GM23338 (cell line): ENCODE data around the gene ARHGAP10. TPM values are rescaled to one million over a fixed set of nuclear protein-coding genes. Genes with fewer than 3 reads are reported as not detected.

Source experiments
- ATAC-seq: fragments of 200-7000 bp; cut with Tn5 transposase; 3 replicates; pipeline ENCODE4 v1.9.1; 2020
- DNase-seq: peaks from one replicate; pipeline ENCODE4 v3.0.0-alpha.2; 2015; ENCODE audit warnings: low spot score
- H2AFZ ChIP-seq: fragments of 200-600 bp; sonication (generic); 2 replicates; pipeline ENCODE4 v1.8.0; 2016; ENCODE audit warnings: antibody characterized with exemption, mild to moderate bottlenecking, moderate library complexity
- H3F3A ChIP-seq: fragments of 200-600 bp; sonication (generic); replicated peaks from 2 replicates; pipeline ENCODE4 v1.8.0; 2017; ENCODE audit warnings: antibody characterized with exemption, mixed run types, low read depth
- H3K27ac ChIP-seq: fragments of 200-600 bp; sonication (generic); 2 replicates; pipeline ENCODE4 v1.6.1; 2016; ENCODE audit warnings: low read depth
- H3K27me3 ChIP-seq: fragments of 200-600 bp; sonication (generic); 2 replicates; pipeline ENCODE4 v1.8.0; 2016; ENCODE audit warnings: mild to moderate bottlenecking, mixed run types, moderate library complexity; ENCODE audit not compliant: insufficient read depth
- H3K36me3 ChIP-seq: fragments of 200-600 bp; sonication (generic); 2 replicates; pipeline ENCODE4 v1.8.0; 2016; ENCODE audit warnings: mild to moderate bottlenecking; ENCODE audit not compliant: insufficient read depth
- H3K4me1 ChIP-seq: fragments of 200-600 bp; sonication (generic); 2 replicates; pipeline ENCODE4 v1.8.0; 2016; ENCODE audit warnings: mild to moderate bottlenecking, moderate library complexity; ENCODE audit not compliant: insufficient read depth
- H3K4me2 ChIP-seq: fragments of 200-600 bp; sonication (generic); 2 replicates; pipeline ENCODE4 v1.7.1; 2017; ENCODE audit warnings: mixed run types
- H3K4me3 ChIP-seq: fragments of 200-600 bp; sonication (generic); 2 replicates; pipeline ENCODE4 v1.6.1; 2016; ENCODE audit warnings: mixed run types
- H3K79me2 ChIP-seq: fragments of 200-600 bp; sonication (generic); replicated peaks from 2 replicates; pipeline ENCODE4 v1.8.0; 2017; ENCODE audit warnings: mild to moderate bottlenecking; ENCODE audit not compliant: insufficient read depth
- H3K9me2 ChIP-seq: fragments of 200-600 bp; sonication (generic); 2 replicates; pipeline ENCODE4 v1.8.0; 2017; ENCODE audit not compliant: insufficient read depth
- H4K20me1 ChIP-seq: fragments of 200-600 bp; sonication (generic); replicated peaks from 2 replicates; pipeline ENCODE4 v1.8.0; 2017; ENCODE audit warnings: mild to moderate bottlenecking; ENCODE audit not compliant: insufficient read depth
- H3K27ac Mint-ChIP-seq: 2 replicates; pipeline ENCODE4 v1.8.0; 2020; ENCODE audit warnings: inconsistent platforms, mild to moderate bottlenecking, moderate library complexity, mixed read lengths
- H3K27me3 Mint-ChIP-seq: 3 replicates; pipeline ENCODE4 v1.8.0; 2022; ENCODE audit warnings: low read depth, mild to moderate bottlenecking, moderate library complexity, mixed read lengths, inconsistent platforms; ENCODE audit not compliant: insufficient read depth, poor library complexity
- H3K36me3 Mint-ChIP-seq: 3 replicates; pipeline ENCODE4 v1.8.0; 2021; ENCODE audit warnings: low read depth, mild to moderate bottlenecking, inconsistent platforms, moderate library complexity, mixed read lengths
- H3K4me1 Mint-ChIP-seq: 3 replicates; pipeline ENCODE4 v1.8.0; 2020; ENCODE audit warnings: mild to moderate bottlenecking, inconsistent platforms, mixed read lengths
- H3K4me3 Mint-ChIP-seq: 3 replicates; pipeline ENCODE4 v1.8.0; 2021; ENCODE audit warnings: moderate library complexity, mild to moderate bottlenecking, inconsistent platforms, mixed read lengths
- H3K9me3 Mint-ChIP-seq: 3 replicates; pipeline ENCODE4 v1.8.0; 2020; ENCODE audit warnings: moderate library complexity, mild to moderate bottlenecking, inconsistent platforms, mixed read lengths
- CREB1 ChIP-seq: fragments of 250-450 bp; sonication (Bioruptor Pico); IDR thresholded peaks from 2 replicates; pipeline ENCODE4 v1.5.0; 2020; ENCODE audit warnings: low read depth, mild to moderate bottlenecking, moderate library complexity
- ETS1 ChIP-seq: IDR thresholded peaks from 2 replicates; pipeline ENCODE4 v1.6.1; 2016; ENCODE audit warnings: antibody characterized with exemption
- EZH2 ChIP-seq: fragments of 200-600 bp; sonication (generic); IDR thresholded peaks from one replicate; pipeline ENCODE4 v1.8.0; 2017; ENCODE audit warnings: antibody characterized with exemption, mild to moderate bottlenecking, low read depth; ENCODE audit not compliant: unreplicated experiment
- EZH2phosphoT487 ChIP-seq: fragments of 200-600 bp; sonication (generic); IDR thresholded peaks from one replicate; pipeline ENCODE4 v1.8.1; 2018; ENCODE audit warnings: antibody characterized with exemption; ENCODE audit not compliant: unreplicated experiment
- JUNB ChIP-seq: IDR thresholded peaks from one replicate; pipeline ENCODE4 v1.6.1; 2016; ENCODE audit warnings: antibody characterized with exemption; ENCODE audit not compliant: unreplicated experiment
- NANOG ChIP-seq: IDR thresholded peaks from 2 replicates; pipeline ENCODE4 v1.6.1; 2016; ENCODE audit warnings: antibody characterized with exemption, borderline replicate concordance
- POLR2AphosphoS5 ChIP-seq: IDR thresholded peaks from 2 replicates; pipeline ENCODE4 v1.6.1; 2016; ENCODE audit warnings: antibody characterized with exemption, low read depth
- REST ChIP-seq: IDR thresholded peaks from one replicate; pipeline ENCODE4 v1.6.1; 2018; ENCODE audit warnings: antibody characterized with exemption; ENCODE audit not compliant: unreplicated experiment
- STAT1 ChIP-seq: IDR thresholded peaks from one replicate; pipeline ENCODE4 v1.6.1; 2016; ENCODE audit warnings: antibody characterized with exemption; ENCODE audit not compliant: unreplicated experiment
- ZNF114 ChIP-seq: fragments of 250-450 bp; sonication (Bioruptor Pico); IDR thresholded peaks from 2 replicates; pipeline ENCODE4 v1.5.0; 2020; ENCODE audit warnings: mild to moderate bottlenecking, moderate library complexity
- ZNF331 ChIP-seq: fragments of 250-450 bp; sonication (Bioruptor Pico); IDR thresholded peaks from 2 replicates; pipeline ENCODE4 v1.5.0; 2020; ENCODE audit warnings: low read depth, mild to moderate bottlenecking, moderate library complexity
- ZNF462 ChIP-seq: fragments of 250-450 bp; sonication (Bioruptor Pico); IDR thresholded peaks from 2 replicates; pipeline ENCODE4 v1.5.0; 2020; ENCODE audit warnings: mild to moderate bottlenecking, moderate library complexity
- polyA plus RNA-seq: library from polyadenylated mRNA; unstranded; fragments of >200 nt; fragmentation: Nextera tagmentation; extraction: Ambion mirVana; gene quantifications from 2 replicates; pipeline ENCODE4 v1.2.1, GENCODE V29; 2016
- total RNA-seq: library from RNA; depleted of rRNA; stranded (reverse); fragments of >200 nt; shearing (Covaris generic); gene quantifications from 2 replicates; pipeline ENCODE4 v1.2.3, GENCODE V29; 2014
- TF ChIP-seq, protein P1 (sequence below), 2 experiments: fragments of 200-600 bp in 1 of 2; sonication (generic) in 1 of 2; conservative IDR thresholded peaks; 2 replicates each; pipeline versions ENCODE4 v1.5.1 to v1.6.1; 2016 to 2017; ENCODE audit warnings: antibody characterized with exemption in 2 of 2, low read depth in 2 of 2, mild to moderate bottlenecking in 2 of 2, moderate library complexity in 1 of 2

The ARHGAP10 gene
- total and polyA plus RNA-seq, 2 experiments from 2014 or later, result 5.1 to 6.3 TPM

GRCh38 chr4:147786031-147786430, 54.1 kb downstream of the ARHGAP10 start (continued):
- TF ChIP-seq REST (no peak), JUNB (no peak), NANOG (no peak), EZH2 (no peak), CREB1 (CRISPR knock-in tag) (no peak), STAT1 (no peak), ETS1 (no peak), EZH2phosphoT487 (no peak), ZNF114 (CRISPR knock-in tag) (no peak)

DNA sequence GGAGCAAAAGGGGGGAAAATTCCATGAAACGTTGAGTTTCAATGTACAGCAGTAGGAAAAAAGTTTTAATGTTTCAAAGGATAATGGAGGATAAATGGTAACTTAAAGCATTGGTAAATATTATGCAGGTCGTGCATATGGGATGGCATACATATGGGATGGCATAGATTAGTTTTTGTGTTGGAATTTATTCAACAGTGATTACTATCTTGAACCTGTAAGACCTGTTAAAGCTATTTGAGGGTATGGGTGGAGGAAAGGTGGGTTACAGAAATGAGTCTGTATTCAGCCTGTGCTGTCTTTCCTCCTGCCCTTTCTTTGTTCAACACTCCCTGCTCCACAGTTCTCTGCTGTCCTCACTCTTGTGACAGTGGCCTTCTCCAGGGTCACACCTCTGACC, 54.6 kb downstream of the ARHGAP10 start:
- no peaks in the 10 kb centered on the region for H3K9me2 ChIP-seq
- no peak overlapping the region for H3K4me3 Mint-ChIP-seq
- H3K4me1 ChIP-seq, result no peaks in the 10 kb centered on the region
- H3K27me3 Mint-ChIP-seq, result no peaks in the 10 kb centered on the region
- H2AFZ ChIP-seq, result no peak overlapping the region
- H3K4me1 Mint-ChIP-seq, result peaks cover 16% of the 10 kb centered on the region; the same call in 2 of the 3 replicates
- peaks cover 10% of the 10 kb centered on the region; the same call in 1 of the 2 replicates for H3F3A ChIP-seq
- no peaks in the 10 kb centered on the region for H3K27me3 ChIP-seq
- no peak overlapping the region for H3K4me3 ChIP-seq
- H3K9me3 Mint-ChIP-seq, result no peaks in the 10 kb centered on the region
- no peaks in the 10 kb centered on the region for H4K20me1 ChIP-seq
- DNase-seq (no peak), ATAC-seq (no peak; the same call in 2 of the 3 replicates)
- H3K79me2 ChIP-seq, result no peaks in the 10 kb centered on the region
- H3K4me2 ChIP-seq, result no peak overlapping the region
- H3K27ac Mint-ChIP-seq, result 0 out of 2 replicates have a peak overlapping the region, but pooled peaks have one; percentile 20
- no peaks in the 10 kb centered on the region for H3K36me3 Mint-ChIP-seq
- no peaks in the 10 kb centered on the region for H3K36me3 ChIP-seq
- no peak overlapping the region for H3K27ac ChIP-seq
- TF ChIP-seq ZNF331 (no peak), JUNB (no peak), CREB1 (CRISPR knock-in tag) (no peak), ZNF114 (CRISPR knock-in tag) (no peak), ZNF462 (CRISPR knock-in tag) (no peak), NANOG (no peak), POLR2AphosphoS5 (no peak), STAT1 (no peak)
- TF ChIP-seq, protein P1, sequence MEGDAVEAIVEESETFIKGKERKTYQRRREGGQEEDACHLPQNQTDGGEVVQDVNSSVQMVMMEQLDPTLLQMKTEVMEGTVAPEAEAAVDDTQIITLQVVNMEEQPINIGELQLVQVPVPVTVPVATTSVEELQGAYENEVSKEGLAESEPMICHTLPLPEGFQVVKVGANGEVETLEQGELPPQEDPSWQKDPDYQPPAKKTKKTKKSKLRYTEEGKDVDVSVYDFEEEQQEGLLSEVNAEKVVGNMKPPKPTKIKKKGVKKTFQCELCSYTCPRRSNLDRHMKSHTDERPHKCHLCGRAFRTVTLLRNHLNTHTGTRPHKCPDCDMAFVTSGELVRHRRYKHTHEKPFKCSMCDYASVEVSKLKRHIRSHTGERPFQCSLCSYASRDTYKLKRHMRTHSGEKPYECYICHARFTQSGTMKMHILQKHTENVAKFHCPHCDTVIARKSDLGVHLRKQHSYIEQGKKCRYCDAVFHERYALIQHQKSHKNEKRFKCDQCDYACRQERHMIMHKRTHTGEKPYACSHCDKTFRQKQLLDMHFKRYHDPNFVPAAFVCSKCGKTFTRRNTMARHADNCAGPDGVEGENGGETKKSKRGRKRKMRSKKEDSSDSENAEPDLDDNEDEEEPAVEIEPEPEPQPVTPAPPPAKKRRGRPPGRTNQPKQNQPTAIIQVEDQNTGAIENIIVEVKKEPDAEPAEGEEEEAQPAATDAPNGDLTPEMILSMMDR (conservative IDR thresholded peaks at IDR 0.05; ENCODE audit: low read depth in 2 of 2), result no peak
